GM23248 (cell line): ENCODE data around the gene GTF2H2.
"Not testable (repeated sequence)": the region's sequence is repeated elsewhere in the genome, so short reads cannot be mapped to it uniquely, and the experiment has no call there.

Source experiments
- EZH2 ChIP-seq: fragments of 200-600 bp; sonication (generic); IDR thresholded peaks from 2 replicates; pipeline ENCODE4 v1.6.1; 2018; ENCODE audit warnings: antibody characterized with exemption, mild to moderate bottlenecking; ENCODE audit not compliant: insufficient read depth, poor library complexity, severe bottlenecking
- EZH2phosphoT487 ChIP-seq: fragments of 200-600 bp; sonication (generic); IDR thresholded peaks from 2 replicates; pipeline ENCODE4 v1.6.1; 2018; ENCODE audit warnings: antibody characterized with exemption, moderate library complexity, mild to moderate bottlenecking, low read depth; ENCODE audit not compliant: insufficient read depth

DNA sequence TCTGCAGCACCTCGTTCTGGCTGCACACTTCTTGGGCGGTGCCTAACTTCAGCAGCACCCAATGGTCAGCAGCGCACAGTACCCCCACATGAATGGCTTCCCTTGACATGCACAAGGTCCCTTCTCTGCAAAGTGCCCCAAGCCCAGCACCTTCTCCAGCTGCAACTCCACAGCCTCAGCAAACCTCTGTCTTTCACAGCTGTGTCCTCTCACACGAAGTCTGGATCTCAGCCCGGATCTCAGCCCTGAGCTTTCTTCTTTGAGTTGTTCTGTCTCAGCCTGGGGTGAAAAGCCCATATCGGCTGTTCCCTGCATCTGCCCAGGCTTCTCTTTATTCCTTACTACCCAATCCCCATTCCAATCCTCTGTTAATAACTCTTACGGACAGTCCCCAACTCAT lies 32.5 kb upstream of the GTF2H2 start:
- not testable (repeated sequence) for TF ChIP-seq EZH2phosphoT487, EZH2
